Esophagus mucosa (tissue), 1 donor: Measurements from ENCODE around the gene PHYHD1. TPM values are rescaled to one million over a fixed set of nuclear protein-coding genes. Genes with fewer than 3 reads are reported as not detected.
"Not testable (repeated sequence)": the region's sequence is repeated elsewhere in the genome, so short reads cannot be mapped to it uniquely, and the experiment has no call there.

ENCODE experiments used
- ATAC-seq: fragments of 200-7000 bp; cut with Tn5 transposase; one replicate; pipeline ENCODE4 v1.9.1; 2020
- total RNA-seq: library from RNA; stranded (reverse); gene quantifications from one replicate; pipeline ENCODE4 v1.2.4, GENCODE V29; 2023
- donor health status: DM: yes; HTN: yes; CAD: no.

The PHYHD1 gene
- total RNA-seq, 1 donor from 2014 or later: 12.4 TPM

GRCh38 chr9:128927731-128928411 is 7.1 kb downstream of the PHYHD1 start:
- peak; percentile 72 for ATAC-seq

DNA sequence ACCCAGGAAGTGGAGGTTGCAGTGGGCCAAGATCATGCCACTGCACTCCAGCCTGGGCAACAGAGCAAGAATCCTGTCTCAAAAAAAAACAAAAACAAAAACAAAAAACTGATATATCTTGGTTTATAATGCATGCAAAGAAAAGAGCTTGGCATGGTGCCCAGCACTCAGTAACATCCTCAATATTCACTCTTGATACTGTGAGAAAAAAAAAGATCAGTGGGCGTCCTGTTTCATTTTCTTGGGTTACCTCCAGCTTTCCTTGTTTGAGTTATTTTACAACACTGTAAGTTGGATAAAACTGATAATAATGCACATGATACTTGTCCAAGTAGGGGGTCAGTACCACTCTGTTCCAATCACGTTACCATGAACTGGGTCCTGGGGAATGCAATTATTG is 7.8 kb downstream of the PHYHD1 start:
- no peak for ATAC-seq

GRCh38 chr9:128929560-128929959 is 8.8 kb downstream of the PHYHD1 start:
- no peak for ATAC-seq

DNA sequence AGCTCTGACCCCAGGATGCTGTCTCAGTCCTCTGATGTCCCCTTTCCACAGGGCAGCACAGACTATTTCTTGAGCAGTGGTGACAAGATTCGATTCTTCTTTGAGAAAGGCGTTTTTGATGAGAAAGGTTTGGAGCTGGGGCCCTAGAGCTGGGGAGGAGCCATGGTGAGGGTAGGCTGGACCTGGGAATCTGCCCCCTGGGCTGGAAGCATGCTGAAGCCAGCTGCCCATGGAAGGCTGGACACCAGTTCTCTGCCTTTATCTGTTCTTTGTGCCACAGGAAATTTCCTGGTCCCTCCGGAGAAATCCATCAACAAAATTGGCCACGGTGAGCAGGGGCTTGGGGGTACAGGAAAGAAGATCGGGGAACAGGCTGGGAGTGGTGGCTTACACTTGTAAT is 12.9 kb downstream of the PHYHD1 start:
- no peak for ATAC-seq

- ATAC-seq: no peak
Observed at GRCh38 chr9:128936171-128936865, 15.5 kb downstream of the PHYHD1 start.

GRCh38 chr9:128937310-128938165 is 16.8 kb downstream of the PHYHD1 start:
- peak; percentile 48 for ATAC-seq

DNA sequence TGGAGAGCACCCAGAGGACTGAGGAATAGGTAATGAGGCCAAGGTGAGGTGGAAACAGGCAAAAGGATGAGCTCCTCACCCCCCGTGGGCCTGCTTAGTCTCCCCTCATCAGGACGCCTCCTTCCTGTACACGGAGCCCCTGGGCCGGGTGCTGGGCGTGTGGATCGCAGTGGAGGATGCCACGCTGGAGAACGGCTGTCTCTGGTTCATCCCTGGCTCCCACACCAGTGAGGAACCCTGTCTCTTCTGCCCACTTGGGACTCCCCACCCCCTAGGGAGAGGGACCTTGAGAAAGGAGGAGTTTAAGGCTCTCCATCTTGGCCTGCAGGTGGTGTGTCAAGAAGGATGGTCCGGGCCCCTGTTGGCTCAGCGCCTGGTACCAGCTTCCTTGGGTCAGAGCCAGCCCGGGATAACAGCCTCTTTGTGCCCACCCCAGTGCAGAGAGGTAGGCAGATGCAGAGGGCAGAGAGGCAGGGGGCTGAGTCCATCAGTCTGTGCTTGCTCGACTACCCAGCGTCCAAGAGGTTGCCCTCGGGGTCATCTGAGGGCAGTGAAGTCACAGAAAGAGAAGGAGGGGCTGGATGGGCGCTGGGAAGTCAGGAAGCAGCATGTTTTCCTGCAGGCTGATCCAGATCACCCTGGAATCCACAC is 19.6 kb downstream of the PHYHD1 start:
- no peak for ATAC-seq

DNA sequence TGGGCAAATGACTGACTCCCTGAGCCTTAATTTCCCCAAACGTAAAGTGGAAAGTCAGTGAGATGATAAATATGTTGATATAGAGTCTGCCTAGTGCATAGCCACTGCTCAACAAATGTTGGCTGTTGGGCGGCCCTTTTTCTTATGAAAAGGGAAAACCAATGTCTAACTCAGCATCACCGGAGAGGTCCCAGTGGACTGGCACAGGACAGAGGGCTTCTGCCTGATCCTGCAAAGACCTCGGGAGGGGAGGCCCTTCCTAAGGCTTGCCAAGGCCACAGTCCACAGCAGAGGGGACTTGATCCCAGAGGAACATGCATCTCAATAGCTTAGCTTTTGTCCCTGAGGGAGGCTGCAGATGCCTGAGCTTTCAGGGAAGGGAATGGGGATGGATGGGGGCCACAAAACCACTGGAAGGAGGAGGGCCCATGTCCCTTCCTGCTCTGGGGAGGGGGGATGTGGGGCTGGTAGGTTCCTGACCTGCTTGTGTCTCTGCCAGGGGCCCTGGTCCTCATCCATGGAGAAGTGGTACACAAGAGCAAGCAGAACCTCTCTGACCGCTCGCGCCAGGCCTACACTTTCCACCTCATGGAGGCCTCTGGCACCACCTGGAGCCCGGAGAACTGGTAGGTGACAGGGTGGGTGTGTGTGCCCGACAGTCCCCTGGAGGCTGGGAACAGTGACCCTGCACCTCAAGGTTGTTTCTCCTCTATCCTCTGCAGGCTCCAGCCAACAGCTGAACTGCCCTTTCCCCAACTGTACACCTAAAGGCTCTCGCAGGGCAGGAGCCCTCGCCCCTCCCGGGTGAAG is 20.4 kb downstream of the PHYHD1 start:
- no peak for ATAC-seq

DNA sequence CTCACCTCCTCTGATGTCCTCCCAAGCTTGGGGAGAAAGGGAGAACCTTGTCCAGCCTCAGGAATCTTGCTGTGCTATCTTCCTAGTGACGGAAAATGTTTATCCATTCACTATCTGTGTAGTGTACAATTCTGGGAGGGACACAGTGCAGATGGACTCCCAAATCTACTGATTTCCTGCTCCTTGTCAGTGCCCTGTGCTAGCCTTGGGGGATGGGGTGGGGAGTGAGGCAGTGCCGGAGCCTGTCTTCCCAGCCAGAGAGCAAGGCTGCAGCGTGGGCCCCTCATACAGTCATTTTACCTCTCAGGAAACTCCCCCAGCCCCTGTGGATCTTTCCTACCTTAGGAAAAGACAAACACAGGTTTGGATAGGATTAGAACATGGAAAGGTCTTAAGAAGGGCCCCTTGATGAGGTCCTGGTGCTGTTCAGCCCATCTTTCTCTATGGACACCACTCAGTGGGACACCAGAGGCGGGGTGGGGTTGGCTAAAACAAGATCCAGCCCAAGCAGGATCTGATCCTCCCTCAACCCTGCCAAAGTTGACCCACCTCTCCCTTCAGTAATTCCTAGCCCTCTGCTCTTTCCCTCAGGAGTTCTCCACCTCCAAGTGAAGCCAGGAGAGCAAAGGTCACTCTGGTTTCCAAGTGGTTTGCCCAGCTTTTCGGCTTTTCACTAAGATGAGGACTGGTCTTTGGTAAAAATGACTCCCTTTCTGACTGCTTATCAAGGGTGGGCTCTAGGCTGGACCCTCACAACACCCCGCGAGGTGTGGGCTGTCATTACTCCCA is 23.2 kb downstream of the PHYHD1 start:
- no peak for ATAC-seq

- ATAC-seq: not testable (repeated sequence)
Observed at GRCh38 chr9:128944966-128945365, 24.2 kb downstream of the PHYHD1 start.

DNA sequence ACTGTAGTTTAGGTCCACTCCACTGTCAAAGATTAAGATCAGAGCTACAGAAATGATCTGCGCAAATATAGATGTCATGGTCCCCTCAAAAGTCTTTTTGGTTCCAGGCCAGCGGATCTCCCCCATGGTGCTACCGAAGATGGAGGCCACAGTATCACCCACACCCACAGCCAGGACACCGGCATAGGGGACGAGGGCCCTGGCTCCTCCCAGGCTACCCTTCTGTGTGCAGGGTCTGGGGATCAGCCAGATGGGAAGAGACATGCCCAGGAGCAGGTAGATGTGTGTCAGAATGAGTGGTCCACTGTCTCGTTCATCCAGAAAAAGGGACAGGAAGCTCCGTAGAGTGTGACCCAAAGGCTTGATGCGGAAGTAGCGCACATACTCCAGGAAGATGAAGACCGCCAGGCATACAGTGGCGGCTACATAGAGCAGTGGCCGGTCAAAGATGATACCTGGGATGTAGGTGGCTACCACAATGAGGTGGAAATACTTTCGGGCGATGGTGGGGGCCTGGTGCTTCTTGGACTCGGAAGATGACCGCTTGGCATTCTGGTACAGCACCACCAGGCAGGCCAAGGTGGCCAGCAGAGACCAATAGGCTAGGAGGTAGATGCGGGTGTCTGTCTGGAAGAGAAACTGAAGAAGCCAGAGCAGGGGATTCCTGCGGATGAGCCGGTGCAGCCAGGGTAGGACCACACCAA is 25.2 kb downstream of the PHYHD1 start:
- ATAC-seq: no peak

GRCh38 chr9:128946571-128947276 is 25.9 kb downstream of the PHYHD1 start:
- peak; percentile 45 for ATAC-seq

GRCh38 chr9:128947277-128947526 is 26.4 kb downstream of the PHYHD1 start:
- ATAC-seq: no peak

DNA sequence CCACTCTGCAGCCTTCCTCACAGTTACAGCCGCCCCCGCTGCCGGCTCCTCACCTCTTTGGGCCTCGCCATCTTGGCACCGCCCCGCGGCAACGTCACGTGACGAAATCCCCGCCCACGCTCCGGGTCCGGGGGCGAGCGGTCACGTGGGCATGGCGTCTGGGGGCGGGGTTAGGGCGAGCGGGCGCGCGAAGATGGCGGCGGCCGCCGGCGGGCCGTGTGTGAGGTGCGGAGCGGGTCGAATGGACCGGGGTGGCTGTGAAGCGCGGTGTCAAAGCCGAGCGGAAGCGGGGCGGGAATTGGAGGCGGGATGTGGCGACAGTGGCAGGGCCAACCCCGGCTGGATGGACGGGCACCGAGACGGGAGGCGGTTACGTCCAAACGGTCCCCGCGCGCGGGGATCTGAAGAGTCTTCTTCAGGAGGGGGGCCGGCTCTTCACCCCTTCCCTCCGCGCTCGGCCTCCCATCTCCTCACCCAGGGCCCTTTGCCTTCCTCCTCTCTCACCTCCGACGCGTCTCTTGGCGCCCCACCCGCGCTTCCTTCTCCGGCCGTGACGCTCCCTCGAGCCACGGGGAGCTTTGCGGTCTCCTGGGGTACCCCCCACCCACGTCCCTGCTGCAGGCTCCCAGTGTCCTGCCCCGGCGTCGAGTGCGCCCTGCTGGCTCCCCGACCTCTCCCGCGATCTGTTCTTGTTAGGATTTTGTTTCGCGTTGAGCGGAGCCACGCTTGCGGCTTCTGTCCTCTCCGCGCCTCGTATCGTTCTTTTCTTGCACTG is 26.9 kb downstream of the PHYHD1 start, which contains the start of the genes DOLK and NUP188:
TSS of gene DOLK (minus strand) at position 77 of the 775 bp plus-strand sequence. CDS start 300 bp downstream, outside the sequence.
TSS of gene NUP188 (plus strand) at position 173 of the 775 bp plus-strand sequence. CDS start at position 194, 21 bp downstream.
- peak; percentile 90 for ATAC-seq

DNA sequence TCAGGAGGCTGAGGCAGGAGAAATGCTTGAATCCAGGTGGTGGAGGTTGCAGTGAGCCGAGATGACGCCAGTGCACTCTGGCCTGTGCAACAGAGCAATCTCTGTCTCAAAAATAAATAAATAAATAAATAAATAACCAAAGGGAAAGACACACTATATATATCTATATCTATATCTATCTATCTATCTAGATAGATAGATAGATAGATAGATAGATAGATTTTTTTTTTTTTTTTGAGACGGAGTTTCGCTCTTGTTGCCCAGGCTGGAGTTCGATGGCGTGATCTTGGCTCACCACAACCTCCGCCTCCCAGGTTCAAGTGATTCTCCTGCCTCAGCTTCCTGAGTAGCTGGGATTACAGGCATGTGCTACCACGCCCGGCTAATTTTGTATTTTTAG is 40.6 kb downstream of the PHYHD1 start:
- not testable (repeated sequence) for ATAC-seq

DNA sequence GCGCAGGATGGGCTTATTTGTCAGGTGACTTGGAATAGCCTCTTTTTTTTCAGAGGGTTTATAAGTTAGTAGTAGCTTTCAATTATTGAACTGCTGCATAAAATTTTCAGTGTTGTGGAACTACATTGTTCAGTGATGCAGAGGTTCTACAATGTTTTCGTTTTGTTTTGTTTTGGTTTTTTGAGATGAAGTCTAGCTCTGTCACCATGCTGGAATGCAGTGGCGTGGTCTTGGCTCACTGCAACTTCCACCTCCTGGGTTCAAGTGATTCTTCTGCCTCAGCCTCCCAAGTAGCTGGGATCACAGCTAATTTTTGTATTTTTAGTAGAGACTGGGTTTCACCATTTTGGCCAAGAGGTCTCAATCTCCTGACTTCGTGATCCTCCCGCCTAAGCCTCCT is 48.7 kb downstream of the PHYHD1 start:
- ATAC-seq: no peak

DNA sequence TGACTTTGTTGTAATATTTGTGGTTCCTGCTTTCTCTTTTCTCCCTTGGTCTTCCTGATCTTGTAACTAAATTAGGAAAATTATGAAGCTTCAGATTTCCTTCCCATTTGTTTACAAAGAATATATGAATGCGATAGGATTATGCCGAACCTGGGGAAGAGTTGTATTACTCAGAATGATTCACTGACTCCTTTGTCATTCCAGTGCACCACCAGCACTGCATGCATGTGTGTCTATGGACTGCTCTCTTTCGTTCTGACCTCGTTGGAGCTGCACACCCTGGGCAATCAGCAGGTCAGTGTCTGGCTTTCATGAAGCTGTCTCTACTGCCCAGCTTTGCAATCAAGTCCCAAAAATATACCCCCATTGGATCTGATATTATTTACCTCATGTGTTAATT is 52.2 kb downstream of the PHYHD1 start:
- peak; percentile 78 for ATAC-seq

DNA sequence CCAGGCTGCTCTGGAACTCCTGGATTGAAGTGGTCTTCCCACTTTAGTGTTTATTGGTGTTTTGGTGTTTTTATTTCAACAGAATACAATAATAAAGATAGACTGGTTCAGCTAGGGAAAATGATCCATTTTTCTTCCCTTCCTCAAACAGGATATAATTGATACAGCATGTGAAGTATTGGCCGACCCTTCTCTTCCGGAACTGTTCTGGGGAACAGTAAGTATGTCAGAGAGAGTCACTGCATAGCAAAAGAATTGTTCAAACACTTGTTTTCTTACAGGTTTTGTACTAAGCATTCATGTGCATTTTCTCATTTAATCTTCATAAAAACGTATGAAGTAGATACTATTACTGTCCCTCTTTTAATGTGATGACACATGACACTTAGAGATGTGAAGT is 58.3 kb downstream of the PHYHD1 start:
- ATAC-seq: no peak

GRCh38 chr9:128983536-128983935 is 62.8 kb downstream of the PHYHD1 start:
- ATAC-seq: no peak
